ENCODE data around the gene TEX54. TPM values are rescaled to one million over a fixed set of nuclear protein-coding genes. Genes with fewer than 3 reads are reported as not detected.
A peak's percentile ranks its signal among the peaks of the same experiment; 100 is the strongest.

TEX54 gene
- total RNA-seq, 1 donor from 2014 or later: not detected

GRCh38 chr11:62805961-62806441, 26.6 kb downstream of the TEX54 start:
- Mint-ChIP-seq H3K9me3 (no peaks in the 10 kb centered on the region), H3K27ac (peak overlapping the region; percentile 100), H3K4me1 (peaks cover 23% of the 10 kb centered on the region), H3K4me3 (peak overlapping the region; percentile 99), H3K27me3 (ENCODE audit: low read depth) (no peaks in the 10 kb centered on the region), H3K36me3 (peaks cover 13% of the 10 kb centered on the region)
- no peak for DNase-seq (ENCODE audit: low spot score in 2 of 2, unreplicated experiment in 2 of 2)
- no peak for TF ChIP-seq CTCF (IDR thresholded peaks at IDR 0.05; ENCODE audit: unreplicated experiment)

DNA sequence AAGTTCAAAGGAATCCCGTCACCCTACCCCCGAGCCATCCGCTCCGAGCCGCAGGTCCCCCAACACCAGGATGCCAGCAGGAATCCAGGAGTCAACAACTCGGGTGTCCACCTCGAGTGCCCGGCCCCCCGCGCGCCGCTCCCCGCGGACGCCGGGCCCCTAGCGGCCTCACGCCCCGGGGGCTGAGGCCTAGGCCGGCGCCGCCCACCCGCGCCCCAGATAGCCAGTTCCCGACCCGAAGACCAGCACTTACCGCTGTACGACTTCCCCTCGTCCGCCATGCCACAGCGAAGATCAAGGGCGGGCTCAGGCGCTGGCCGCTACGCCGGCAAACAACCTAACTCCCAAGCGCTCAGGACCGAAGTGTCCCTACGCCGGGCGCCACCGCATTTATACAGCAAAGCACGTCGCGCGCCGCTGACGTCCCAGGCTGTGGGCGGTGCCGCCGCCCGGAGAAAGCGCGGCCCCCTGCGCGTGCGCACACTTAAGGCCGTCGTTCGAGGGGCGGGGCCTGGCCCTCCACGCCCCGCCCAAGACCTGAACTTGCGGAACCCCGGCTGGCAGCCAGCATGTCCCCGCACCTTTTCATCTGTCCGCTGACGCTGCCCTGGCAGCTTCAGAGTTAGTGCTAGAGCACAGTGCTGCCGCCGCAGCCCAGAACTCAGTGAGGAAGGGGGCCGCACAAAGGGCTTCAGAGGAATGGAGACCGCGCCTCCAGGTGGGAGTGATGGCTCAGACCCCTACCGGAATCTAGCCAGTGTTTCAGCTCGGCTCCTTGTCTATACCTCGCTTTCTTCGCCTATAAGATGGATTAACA, 27.4 kb downstream of the TEX54 start, which contains the start of gene NXF1:
NXF1 (minus strand) TSS at position 365 of the 817 bp plus-strand sequence; CDS start at position 281, 84 bp downstream.
- Mint-ChIP-seq H3K36me3 (peaks cover 16% of the 10 kb centered on the region), H3K9me3 (no peaks in the 10 kb centered on the region), H3K4me3 (peak within 1 kb of the TSS; percentile 99), H3K27ac (peak within 1 kb of the TSS; percentile 100), H3K4me1 (peaks cover 20% of the 10 kb centered on the region), H3K27me3 (ENCODE audit: low read depth) (no peaks in the 10 kb centered on the region)
- TF ChIP-seq CTCF (IDR thresholded peaks at IDR 0.05; ENCODE audit: unreplicated experiment): peak; percentile 22
- DNase-seq (ENCODE audit: low spot score in 2 of 2, unreplicated experiment in 2 of 2): peak; percentile 97 to 98

DNA sequence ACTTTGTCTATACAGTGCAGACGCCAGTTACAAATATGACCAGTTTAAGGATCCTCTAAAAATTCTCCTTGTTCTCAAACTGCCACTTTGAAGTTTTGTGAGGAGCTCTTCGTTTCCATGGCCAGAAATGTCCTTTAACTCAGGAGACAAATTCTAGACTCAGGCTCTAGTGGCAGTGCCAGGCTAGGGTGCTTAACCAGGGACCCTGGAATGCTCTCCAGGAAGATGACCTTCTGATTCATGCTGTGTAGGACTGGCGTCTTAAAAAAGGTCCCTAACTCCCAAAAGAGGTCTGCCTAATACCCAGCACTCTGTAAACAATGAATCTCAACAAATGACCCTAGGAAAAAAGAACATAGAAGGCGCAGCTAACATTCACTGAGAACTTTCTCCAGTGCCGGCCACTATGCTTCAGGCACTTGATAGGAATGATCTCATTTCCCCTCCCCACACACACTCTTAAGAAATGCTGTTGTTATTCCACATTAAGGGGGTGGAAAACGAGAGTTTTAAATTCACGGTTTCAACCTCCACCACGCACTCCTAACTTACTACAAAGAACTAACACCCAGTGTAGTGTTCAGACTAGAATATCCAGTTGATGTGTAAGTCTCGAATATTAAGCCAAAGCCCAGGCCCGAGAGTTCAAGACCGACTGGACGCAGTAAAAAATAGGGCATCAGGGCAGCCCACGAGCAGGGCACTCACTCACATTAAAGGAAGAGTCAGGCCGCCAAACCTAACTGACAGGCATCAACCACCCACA, 28.1 kb downstream of the TEX54 start:
- DNase-seq (ENCODE audit: low spot score in 2 of 2, unreplicated experiment in 2 of 2): no peak
- peaks cover 21% of the 10 kb centered on the region for H3K36me3 Mint-ChIP-seq
- peaks cover 20% of the 10 kb centered on the region for H3K4me1 Mint-ChIP-seq
- no peaks in the 10 kb centered on the region for H3K27me3 Mint-ChIP-seq (ENCODE audit: low read depth)
- peak overlapping the region; percentile 99 for H3K4me3 Mint-ChIP-seq
- H3K9me3 Mint-ChIP-seq: no peaks in the 10 kb centered on the region
- TF ChIP-seq CTCF (IDR thresholded peaks at IDR 0.05; ENCODE audit: unreplicated experiment): no peak
- H3K27ac Mint-ChIP-seq: peak overlapping the region; percentile 99

GRCh38 chr11:62801071-62801470, 31.6 kb downstream of the TEX54 start:
- H3K4me1 Mint-ChIP-seq: peaks cover 15% of the 10 kb centered on the region
- H3K36me3 Mint-ChIP-seq: peaks cover 34% of the 10 kb centered on the region
- no peak overlapping the region for H3K4me3 Mint-ChIP-seq
- no peak overlapping the region for H3K27ac Mint-ChIP-seq
- no peak for TF ChIP-seq CTCF (IDR thresholded peaks at IDR 0.05; ENCODE audit: unreplicated experiment)
- H3K9me3 Mint-ChIP-seq: no peaks in the 10 kb centered on the region
- H3K27me3 Mint-ChIP-seq (ENCODE audit: low read depth): no peaks in the 10 kb centered on the region
- no peak for DNase-seq (ENCODE audit: low spot score in 2 of 2, unreplicated experiment in 2 of 2)

- Mint-ChIP-seq H3K4me1 (peaks cover 12% of the 10 kb centered on the region), H3K27me3 (ENCODE audit: low read depth) (no peaks in the 10 kb centered on the region), H3K27ac (no peak overlapping the region), H3K4me3 (no peak overlapping the region), H3K9me3 (no peaks in the 10 kb centered on the region), H3K36me3 (peaks cover 47% of the 10 kb centered on the region)
- no peak for TF ChIP-seq CTCF (IDR thresholded peaks at IDR 0.05; ENCODE audit: unreplicated experiment)
- no peak for DNase-seq (ENCODE audit: low spot score in 2 of 2, unreplicated experiment in 2 of 2)
Observed at GRCh38 chr11:62799486-62799885, 33.2 kb downstream of the TEX54 start.
